ENCODE measurements around the gene ST6GALNAC4. TPM values are rescaled to one million over a fixed set of nuclear protein-coding genes. Genes with fewer than 3 reads are reported as not detected.

Gene ST6GALNAC4
- total RNA-seq, 1 donor from 2014 or later: 21.4 TPM

DNA sequence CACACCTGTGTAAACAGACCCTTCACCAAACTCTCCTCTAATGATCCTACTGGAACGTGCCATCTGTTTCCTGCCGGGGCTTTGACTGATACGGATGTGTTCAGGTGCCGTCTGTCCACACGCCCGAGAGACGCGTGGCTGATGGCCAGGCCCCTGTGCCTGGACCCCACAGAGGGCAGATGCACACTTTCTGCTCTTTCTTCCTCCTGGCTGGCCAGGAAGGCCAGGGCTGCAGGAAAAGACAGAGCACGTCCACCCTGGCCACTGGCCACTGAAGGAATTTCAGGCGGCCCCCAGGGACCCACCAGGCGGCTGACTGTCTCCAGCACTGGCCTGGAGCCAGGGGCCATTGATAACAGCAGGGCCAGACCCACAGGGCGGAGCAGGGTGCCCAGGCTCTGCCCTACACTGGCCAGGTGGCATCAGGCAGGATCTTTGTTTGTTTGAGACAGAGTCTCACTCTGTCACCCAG is 58.8 kb downstream of the ST6GALNAC4 start:
- no peak for DNase-seq (ENCODE audit: extremely low spot score, unreplicated experiment)
- peak overlapping the region; percentile 73 for H3K27ac Mint-ChIP-seq (ENCODE audit: unreplicated experiment)
- H3K4me3 Mint-ChIP-seq (ENCODE audit: unreplicated experiment): peak overlapping the region; percentile 30
- TF ChIP-seq CTCF (IDR thresholded peaks at IDR 0.05): no peak
- H3K27me3 Mint-ChIP-seq (ENCODE audit: unreplicated experiment): no peaks in the 10 kb centered on the region
- H3K9me3 Mint-ChIP-seq (ENCODE audit: unreplicated experiment): no peaks in the 10 kb centered on the region
- peaks cover 40% of the 10 kb centered on the region for H3K4me1 Mint-ChIP-seq (ENCODE audit: unreplicated experiment)
- no peaks in the 10 kb centered on the region for H3K36me3 Mint-ChIP-seq (ENCODE audit: unreplicated experiment)

Small RNA genes lying within 50 kb of the gene (microRNA-seq; reads per million reads assigned to microRNA genes)
- not detected for gene MIR4672 (ENCODE audit: unreplicated experiment)

Other genes starting within 250 kb of the ST6GALNAC4 start
- gene CFAP157, start 210.1 kb downstream of the ST6GALNAC4 start, total RNA-seq: 0.24 TPM in 1 of 2 replicates, not detected in the other
- 10.6 and 10.7 TPM in 2 replicates for gene PTRH1, start 201.4 kb downstream of the ST6GALNAC4 start, total RNA-seq
- not detected in 2 replicates for gene TTC16, start 201.0 kb downstream of the ST6GALNAC4 start, total RNA-seq
- 9.3 and 11.5 TPM in 2 replicates for gene TOR2A, start 181.7 kb downstream of the ST6GALNAC4 start, total RNA-seq
- 19.3 and 20.4 TPM in 2 replicates for gene SH2D3C, start 138.4 kb downstream of the ST6GALNAC4 start, total RNA-seq
- 78.0 and 78.5 TPM in 2 replicates for gene CDK9, start 131.0 kb downstream of the ST6GALNAC4 start, total RNA-seq
- 58.7 and 65.1 TPM in 2 replicates for gene FPGS, start 114.2 kb downstream of the ST6GALNAC4 start, total RNA-seq
- gene ENG, start 62.4 kb downstream of the ST6GALNAC4 start, total RNA-seq: 140 and 143 TPM in 2 replicates
- 57.6 and 65.8 TPM in 2 replicates for gene AK1, start 39.4 kb downstream of the ST6GALNAC4 start, total RNA-seq
- 73.4 and 77.0 TPM in 2 replicates for gene ST6GALNAC6, start 17.4 kb downstream of the ST6GALNAC4 start, total RNA-seq
- 2.6 and 2.9 TPM in 2 replicates for gene PIP5KL1, start 13.7 kb upstream of the ST6GALNAC4 start, total RNA-seq
- gene DPM2, start 20.8 kb upstream of the ST6GALNAC4 start, total RNA-seq: 29.2 and 31.6 TPM in 2 replicates
- gene EEIG1, start 63.9 kb upstream of the ST6GALNAC4 start, total RNA-seq: 39.4 and 41.4 TPM in 2 replicates
- gene NAIF1, start 150.3 kb upstream of the ST6GALNAC4 start, total RNA-seq: 8.4 and 8.8 TPM in 2 replicates
- 15.6 and 18.0 TPM in 2 replicates for gene SLC25A25, start 151.2 kb upstream of the ST6GALNAC4 start, total RNA-seq
- 79.2 and 80.3 TPM in 2 replicates for gene PTGES2, start 210.7 kb upstream of the ST6GALNAC4 start, total RNA-seq
- not detected in 2 replicates for gene LCN2, start 232.4 kb upstream of the ST6GALNAC4 start, total RNA-seq
- gene BBLN, start 243.2 kb upstream of the ST6GALNAC4 start, total RNA-seq: 93.3 and 93.9 TPM in 2 replicates